ENCODE results near the gene FCN2.
"Not testable (repeated sequence)": the region's sequence is repeated elsewhere in the genome, so short reads cannot be mapped to it uniquely, and the experiment has no call there.

The FCN2 gene

GRCh38 chr9:134847752-134848432 lies 32.7 kb upstream of the FCN2 start:
- no peak for DNase-seq (ENCODE audit: low spot score)

- DNase-seq (ENCODE audit: low spot score) = no peak
Measured at GRCh38 chr9:134848504-134848903, 32.1 kb upstream of the FCN2 start.

GRCh38 chr9:134850611-134851010 lies 30.0 kb upstream of the FCN2 start:
- no peak for DNase-seq (ENCODE audit: low spot score)

GRCh38 chr9:134851020-134851419 lies 29.6 kb upstream of the FCN2 start:
- DNase-seq (ENCODE audit: low spot score) = no peak

GRCh38 chr9:134852906-134853654 lies 27.5 kb upstream of the FCN2 start:
- no peak for DNase-seq (ENCODE audit: low spot score)

- DNase-seq (ENCODE audit: low spot score) = no peak
Measured at GRCh38 chr9:134853893-134854292, 26.7 kb upstream of the FCN2 start.

GRCh38 chr9:134854541-134854981 lies 26.0 kb upstream of the FCN2 start:
- no peak for DNase-seq (ENCODE audit: low spot score)

GRCh38 chr9:134855231-134855899 lies 25.2 kb upstream of the FCN2 start:
- no peak for DNase-seq (ENCODE audit: low spot score)

- DNase-seq (ENCODE audit: low spot score) = no peak
Measured at GRCh38 chr9:134855900-134856377, 24.7 kb upstream of the FCN2 start.

- DNase-seq (ENCODE audit: low spot score) = not testable (repeated sequence)
Measured at GRCh38 chr9:134857451-134857850, 23.2 kb upstream of the FCN2 start.

GRCh38 chr9:134858051-134858841 lies 22.4 kb upstream of the FCN2 start:
- no peak for DNase-seq (ENCODE audit: low spot score)

- DNase-seq (ENCODE audit: low spot score) = no peak
Measured at GRCh38 chr9:134860510-134860909, 20.1 kb upstream of the FCN2 start.

GRCh38 chr9:134861595-134862334 lies 18.8 kb upstream of the FCN2 start:
- DNase-seq (ENCODE audit: low spot score) = no peak

- DNase-seq (ENCODE audit: low spot score) = no peak
Measured at GRCh38 chr9:134863306-134863902, 17.2 kb upstream of the FCN2 start.

GRCh38 chr9:134863941-134864820 lies 16.4 kb upstream of the FCN2 start:
- no peak for DNase-seq (ENCODE audit: low spot score)

- DNase-seq (ENCODE audit: low spot score) = no peak
Measured at GRCh38 chr9:134864821-134865190, 15.8 kb upstream of the FCN2 start.

GRCh38 chr9:134867917-134868750 lies 12.5 kb upstream of the FCN2 start:
- DNase-seq (ENCODE audit: low spot score) = peak; percentile 27

- DNase-seq (ENCODE audit: low spot score) = peak; percentile 86
Measured at GRCh38 chr9:134868751-134869553, 11.7 kb upstream of the FCN2 start.

Data from germinal center (tissue), 1 donor.